WERI-Rb-1 (cell line): Measurements from ENCODE around the gene SNX10.

Experiments
- DNase-seq: peaks from one replicate; pipeline ENCODE4 v3.0.0-alpha.2; 2020
- H3K27ac ChIP-seq: fragments of 250-450 bp; sonication (Bioruptor Pico); 2 replicates; pipeline ENCODE4 v1.5.1; 2020; ENCODE audit warnings: mild to moderate bottlenecking, moderate library complexity
- H3K27me3 ChIP-seq: fragments of 250-450 bp; sonication (Bioruptor Pico); 2 replicates; pipeline ENCODE4 v1.5.1; 2021; ENCODE audit warnings: mild to moderate bottlenecking, low read depth, moderate library complexity; ENCODE audit not compliant: insufficient read depth, severe bottlenecking
- H3K36me3 ChIP-seq: fragments of 250-450 bp; sonication (Bioruptor Pico); 2 replicates; pipeline ENCODE4 v1.5.1; 2020; ENCODE audit warnings: mild to moderate bottlenecking, moderate library complexity
- H3K4me3 ChIP-seq: 2 replicates; pipeline ENCODE4 v1.5.1; 2011; ENCODE audit warnings: low read depth, mild to moderate bottlenecking, control low read depth, low read length
- H3K9me3 ChIP-seq: fragments of 250-450 bp; sonication (Bioruptor Pico); 2 replicates; pipeline ENCODE4 v1.5.1; 2021; ENCODE audit warnings: mild to moderate bottlenecking, moderate library complexity; ENCODE audit not compliant: severe bottlenecking
- TF ChIP-seq, protein P1 (sequence below): IDR thresholded peaks from 2 replicates; pipeline ENCODE4 v1.5.1; 2011; ENCODE audit warnings: low read depth, mild to moderate bottlenecking, control low read depth, inconsistent platforms, low read length

SNX10 gene

DNA sequence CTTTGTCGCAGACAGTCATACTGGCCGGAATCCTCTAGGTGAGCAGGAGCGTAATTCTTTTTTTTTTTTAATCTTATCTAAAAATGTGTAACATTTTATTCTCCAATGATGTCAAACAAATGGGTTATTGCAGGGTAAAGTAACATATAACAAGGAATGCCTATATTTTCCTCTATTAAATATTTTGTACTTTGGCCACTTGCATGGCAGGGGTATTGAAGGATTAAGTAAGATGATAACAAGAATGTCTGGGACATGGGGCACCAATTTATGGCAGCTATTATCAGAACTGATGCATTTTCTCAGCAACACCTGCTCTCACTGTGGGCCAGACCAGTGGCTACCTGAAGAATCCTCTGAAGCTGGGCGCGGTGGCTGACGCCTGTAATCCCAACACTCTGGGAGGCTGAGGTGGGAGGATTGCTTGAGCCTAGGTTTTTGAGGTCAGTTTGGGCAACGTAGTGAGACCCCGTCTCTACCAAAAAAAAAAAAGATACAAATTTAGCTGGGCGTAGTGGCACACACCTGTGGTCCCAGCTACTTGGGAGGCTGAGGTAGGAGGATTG, 24.0 kb upstream of the SNX10 start:
- Histone ChIP-seq H3K4me3 (no peak overlapping the region), H3K27ac (no peak overlapping the region), H3K9me3 (peaks cover 13% of the 10 kb centered on the region), H3K36me3 (no peaks in the 10 kb centered on the region), H3K27me3 (no peaks in the 10 kb centered on the region)
- TF ChIP-seq, protein P1, sequence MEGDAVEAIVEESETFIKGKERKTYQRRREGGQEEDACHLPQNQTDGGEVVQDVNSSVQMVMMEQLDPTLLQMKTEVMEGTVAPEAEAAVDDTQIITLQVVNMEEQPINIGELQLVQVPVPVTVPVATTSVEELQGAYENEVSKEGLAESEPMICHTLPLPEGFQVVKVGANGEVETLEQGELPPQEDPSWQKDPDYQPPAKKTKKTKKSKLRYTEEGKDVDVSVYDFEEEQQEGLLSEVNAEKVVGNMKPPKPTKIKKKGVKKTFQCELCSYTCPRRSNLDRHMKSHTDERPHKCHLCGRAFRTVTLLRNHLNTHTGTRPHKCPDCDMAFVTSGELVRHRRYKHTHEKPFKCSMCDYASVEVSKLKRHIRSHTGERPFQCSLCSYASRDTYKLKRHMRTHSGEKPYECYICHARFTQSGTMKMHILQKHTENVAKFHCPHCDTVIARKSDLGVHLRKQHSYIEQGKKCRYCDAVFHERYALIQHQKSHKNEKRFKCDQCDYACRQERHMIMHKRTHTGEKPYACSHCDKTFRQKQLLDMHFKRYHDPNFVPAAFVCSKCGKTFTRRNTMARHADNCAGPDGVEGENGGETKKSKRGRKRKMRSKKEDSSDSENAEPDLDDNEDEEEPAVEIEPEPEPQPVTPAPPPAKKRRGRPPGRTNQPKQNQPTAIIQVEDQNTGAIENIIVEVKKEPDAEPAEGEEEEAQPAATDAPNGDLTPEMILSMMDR = no peak
- DNase-seq = no peak

DNA sequence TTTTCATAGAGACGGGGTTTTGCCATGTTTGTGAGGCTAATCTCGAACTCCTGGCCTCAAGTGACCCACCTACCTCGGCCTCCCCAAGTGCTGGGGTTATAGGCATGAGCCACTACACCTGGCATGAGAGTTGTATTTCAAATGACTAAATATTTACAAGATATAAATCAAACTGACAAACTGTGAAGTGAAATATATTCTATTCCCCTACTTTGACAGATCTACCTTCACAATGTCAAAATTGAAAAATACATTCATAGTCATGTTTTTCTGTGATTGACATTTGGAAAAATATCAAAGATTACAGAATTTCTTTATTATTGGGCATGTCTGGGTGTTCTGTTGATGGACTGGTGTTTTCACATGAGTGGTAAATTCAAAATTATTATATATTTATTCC, 16.4 kb upstream of the SNX10 start:
- no peaks in the 10 kb centered on the region for H3K36me3 ChIP-seq
- H3K27me3 ChIP-seq = no peaks in the 10 kb centered on the region
- TF ChIP-seq, protein P1 = no peak
- DNase-seq = no peak
- no peak overlapping the region for H3K4me3 ChIP-seq
- no peak overlapping the region for H3K27ac ChIP-seq
- no peaks in the 10 kb centered on the region for H3K9me3 ChIP-seq

DNA sequence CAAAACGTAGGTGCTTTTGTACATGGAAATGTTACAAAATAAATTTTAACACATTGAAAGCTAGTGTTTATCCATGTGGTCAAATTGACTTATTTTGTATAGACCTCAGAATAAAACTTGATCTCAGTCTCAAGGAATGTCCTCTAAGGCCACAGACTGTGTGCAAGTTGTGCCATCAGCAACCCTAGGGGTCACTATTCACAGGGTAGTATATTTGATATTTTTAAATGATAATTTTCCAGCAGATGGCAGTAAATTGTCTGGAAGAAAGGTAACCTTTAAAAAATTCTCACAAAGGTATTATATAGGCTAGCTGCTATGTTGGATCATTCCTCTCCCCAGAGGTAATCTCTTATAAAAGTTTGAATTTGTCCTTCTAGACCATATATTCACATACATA, 12.9 kb upstream of the SNX10 start:
- no peaks in the 10 kb centered on the region for H3K27me3 ChIP-seq
- no peak overlapping the region for H3K27ac ChIP-seq
- no peaks in the 10 kb centered on the region for H3K36me3 ChIP-seq
- no peak for DNase-seq
- no peak overlapping the region for H3K4me3 ChIP-seq
- no peaks in the 10 kb centered on the region for H3K9me3 ChIP-seq
- TF ChIP-seq, protein P1 = no peak

DNA sequence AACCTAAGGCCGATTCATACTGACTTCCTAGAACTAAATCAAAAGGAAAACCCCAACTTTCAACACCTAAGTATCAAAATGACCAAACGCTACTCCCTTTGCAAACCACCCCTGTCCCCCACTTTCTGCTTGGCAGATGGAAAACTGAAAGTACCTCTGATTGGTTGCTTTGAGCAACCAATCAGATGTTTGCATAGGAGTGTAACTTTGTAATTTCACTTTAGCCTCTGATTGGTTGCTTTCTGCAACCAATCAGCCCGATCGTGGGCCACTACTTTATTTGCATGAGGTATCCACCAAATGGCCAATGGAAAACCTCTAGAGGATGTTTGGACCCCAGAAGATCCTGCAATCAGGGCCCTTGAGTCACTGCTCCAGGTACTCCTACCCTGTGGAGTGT, 12.3 kb upstream of the SNX10 start:
- H3K27ac ChIP-seq = no peak overlapping the region
- no peaks in the 10 kb centered on the region for H3K36me3 ChIP-seq
- H3K27me3 ChIP-seq = no peaks in the 10 kb centered on the region
- no peak overlapping the region for H3K4me3 ChIP-seq
- DNase-seq = no peak
- H3K9me3 ChIP-seq = no peaks in the 10 kb centered on the region
- TF ChIP-seq, protein P1 = no peak

DNA sequence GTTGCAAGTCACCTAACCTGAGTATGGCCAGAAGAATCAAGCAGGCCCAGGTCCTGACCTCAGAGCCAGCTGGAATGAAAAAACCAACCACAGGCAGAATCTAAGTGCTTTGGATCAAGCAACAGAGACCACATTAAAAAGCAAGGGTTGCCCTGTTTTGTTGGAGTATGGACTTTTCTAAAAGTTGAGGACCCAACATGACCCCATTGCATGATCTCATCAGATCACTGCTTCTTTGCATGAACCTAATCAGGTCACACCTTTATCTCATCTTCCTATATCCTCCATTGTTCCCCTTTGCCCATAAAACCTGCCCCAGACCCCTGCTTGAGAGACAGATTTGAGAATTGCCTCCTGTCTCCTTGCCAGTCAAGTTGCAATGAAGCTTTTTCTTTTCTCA, 11.6 kb upstream of the SNX10 start:
- H3K4me3 ChIP-seq = no peak overlapping the region
- H3K27ac ChIP-seq = no peak overlapping the region
- no peaks in the 10 kb centered on the region for H3K27me3 ChIP-seq
- H3K9me3 ChIP-seq = no peaks in the 10 kb centered on the region
- TF ChIP-seq, protein P1 = no peak
- no peak for DNase-seq
- no peaks in the 10 kb centered on the region for H3K36me3 ChIP-seq

- Histone ChIP-seq H3K36me3 (no peaks in the 10 kb centered on the region), H3K9me3 (no peaks in the 10 kb centered on the region), H3K27me3 (no peaks in the 10 kb centered on the region), H3K4me3 (no peak overlapping the region), H3K27ac (no peak overlapping the region)
- TF ChIP-seq, protein P1 = no peak
- DNase-seq = no peak
These were observed 10.9 kb upstream of the SNX10 start for GRCh38 chr7:26280723-26281122.
